K562 (cell line): Measurements from ENCODE around the gene LUC7L. TPM values are rescaled to one million over a fixed set of nuclear protein-coding genes. Genes with fewer than 3 reads are reported as not detected.

Experiments
- CAMTA2 ChIP-seq: fragments of 250-450 bp; sonication (Bioruptor Pico); conservative IDR thresholded peaks from 2 replicates; pipeline ENCODE4 v1.5.1; 2022
- CHD7 ChIP-seq: fragments of 200-600 bp; sonication (generic); IDR thresholded peaks from one replicate; pipeline ENCODE4 v1.6.1; 2012; ENCODE audit warnings: mild to moderate bottlenecking, low read depth, low read length, inconsistent platforms
- E2F4 ChIP-seq: sonication (generic); formaldehyde crosslinking; IDR thresholded peaks from 2 replicates; pipeline ENCODE4 v1.8.0; 2022; ENCODE audit warnings: mild to moderate bottlenecking, low read depth, missing genetic modification reagents
- HMG20A ChIP-seq: fragments of 450-650 bp; formaldehyde crosslinking; conservative IDR thresholded peaks from 2 replicates; pipeline ENCODE4 v1.4.0; 2020; ENCODE audit warnings: mild to moderate bottlenecking, mixed read lengths
- NELFE ChIP-seq: IDR thresholded peaks from 2 replicates; pipeline ENCODE4 v1.6.1; 2011; ENCODE audit warnings: mild to moderate bottlenecking; ENCODE audit not compliant: insufficient read depth, insufficient read length
- RFX1 ChIP-seq: fragments of 450-650 bp; IDR thresholded peaks from 2 replicates; pipeline ENCODE4 v1.6.1; 2016; ENCODE audit warnings: mild to moderate bottlenecking, moderate library complexity
- RFX5 ChIP-seq: IDR thresholded peaks from 2 replicates; pipeline ENCODE4 v1.6.1; 2011; ENCODE audit warnings: low read depth, mild to moderate bottlenecking, improper control_type of control experiment, low read length
- SMAD2 ChIP-seq: fragments of 150-350 bp; IDR thresholded peaks from 2 replicates; pipeline ENCODE4 v1.6.1; 2014; ENCODE audit warnings: low read depth, mild to moderate bottlenecking, low read length
- SP2 ChIP-seq: IDR thresholded peaks from 2 replicates; pipeline ENCODE4 v1.6.1; 2011; ENCODE audit warnings: mild to moderate bottlenecking, low read depth, low read length, moderate library complexity; ENCODE audit not compliant: poor library complexity, severe bottlenecking; ENCODE audit errors: extremely low read depth
- ZNF263 ChIP-seq: sonication (generic); formaldehyde crosslinking; IDR thresholded peaks from 2 replicates; pipeline ENCODE4 v1.8.0; 2022; ENCODE audit warnings: mild to moderate bottlenecking, missing genetic modification reagents, borderline replicate concordance
- polyA plus RNA-seq, 8 experiments: library from polyadenylated mRNA; depleted of rRNA in 4 of 8; stranded (reverse) in 5 of 8; unstranded in 3 of 8; fragments of >200 nt; fragmentation: Nextera tagmentation in 2 of 8; fragmentation: Illumina TruSeq in 1 of 8; extraction: Ambion mirVana in 2 of 8; extraction: Trizol in 1 of 8; gene quantifications; 2 replicates each; pipeline versions ENCODE4 v1.2.1 to v1.2.3, GENCODE V29; 2011 to 2014; ENCODE audit warnings: inconsistent platforms in 1 of 8, missing spikeins in 1 of 8
- total RNA-seq, 7 experiments: library from RNA; depleted of rRNA in 6 of 7; stranded (reverse); fragments of >200 nt in 6 of 7; fragmentation: Illumina TruSeq in 2 of 7; extraction: Trizol in 2 of 7; gene quantifications; 2 replicates each; pipeline versions ENCODE4 v1.2.1 to v1.2.3, GENCODE V29; 2011 to 2021; ENCODE audit warnings: low replicate concordance in 1 of 7
- TF ChIP-seq, protein P1 (sequence below): sonication (generic); formaldehyde crosslinking; IDR thresholded peaks from 2 replicates; pipeline ENCODE4 v1.8.1; 2022; ENCODE audit warnings: missing genetic modification reagents

LUC7L gene
- total and polyA plus RNA-seq, 9 of the 15 experiments (the other 6 are each of a cell fraction or from before 2014, with no cell fraction given): 1.7 to 93.3 (median 59.5) TPM

DNA sequence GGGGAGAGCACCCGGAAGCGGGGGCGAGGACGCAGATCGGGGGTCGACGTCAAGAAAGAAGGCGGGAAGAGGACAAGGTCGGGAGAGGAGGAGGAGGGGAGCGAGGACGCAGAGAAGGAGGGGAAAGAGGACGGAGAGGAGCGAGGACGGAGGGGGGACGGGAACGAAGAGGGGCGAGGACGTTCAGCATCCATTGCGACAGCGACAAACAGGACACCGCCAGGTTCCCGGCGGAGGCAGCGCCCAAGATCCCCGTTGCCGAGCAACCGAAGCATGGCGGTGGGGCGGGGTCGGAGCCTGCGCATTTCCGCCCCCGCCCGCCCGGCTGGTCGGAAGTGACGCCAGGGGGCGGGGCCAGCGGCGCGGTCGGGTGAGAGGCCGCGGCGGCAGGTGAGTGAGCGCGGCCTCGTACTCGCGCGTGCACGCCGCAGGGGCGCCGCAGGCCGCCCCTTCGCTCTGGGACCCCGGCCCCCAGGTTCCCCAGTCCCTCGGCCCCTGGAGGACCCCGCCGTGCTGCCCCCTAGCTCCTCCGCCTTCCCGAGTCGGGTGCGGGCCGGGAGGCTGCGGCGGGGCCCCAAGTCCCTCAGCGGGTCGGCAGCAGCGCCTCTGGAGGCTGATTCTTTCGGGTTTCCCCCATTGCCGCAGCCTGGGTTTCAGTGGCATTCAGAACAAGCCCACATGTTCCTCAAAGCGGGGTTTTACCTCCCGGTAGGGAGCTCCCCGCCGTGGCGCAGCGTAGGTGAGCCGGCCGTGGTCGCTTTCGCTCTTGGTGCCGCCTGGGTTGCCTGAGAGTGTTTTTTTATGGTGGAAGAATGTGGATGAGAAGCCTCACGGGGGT, 5.4 kb upstream of the LUC7L start, which contains the start of gene FAM234A (continued):
- TF ChIP-seq E2F4 (CRISPR knock-in tag) (no peak), CAMTA2 (CRISPR knock-in tag) (no peak), CHD7 (no peak), ZNF263 (CRISPR knock-in tag) (peak; percentile 66; the same call in 1 of the 2 replicates), NELFE (no peak), SP2 (peak; percentile 18), HMG20A (CRISPR knock-in tag) (no peak), RFX5 (no peak), RFX1 (peak; percentile 94), SMAD2 (no peak)
- TF ChIP-seq, protein P1, sequence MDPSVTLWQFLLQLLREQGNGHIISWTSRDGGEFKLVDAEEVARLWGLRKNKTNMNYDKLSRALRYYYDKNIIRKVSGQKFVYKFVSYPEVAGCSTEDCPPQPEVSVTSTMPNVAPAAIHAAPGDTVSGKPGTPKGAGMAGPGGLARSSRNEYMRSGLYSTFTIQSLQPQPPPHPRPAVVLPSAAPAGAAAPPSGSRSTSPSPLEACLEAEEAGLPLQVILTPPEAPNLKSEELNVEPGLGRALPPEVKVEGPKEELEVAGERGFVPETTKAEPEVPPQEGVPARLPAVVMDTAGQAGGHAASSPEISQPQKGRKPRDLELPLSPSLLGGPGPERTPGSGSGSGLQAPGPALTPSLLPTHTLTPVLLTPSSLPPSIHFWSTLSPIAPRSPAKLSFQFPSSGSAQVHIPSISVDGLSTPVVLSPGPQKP: no peak
